ENCODE measurements around the gene ZNF791. TPM values are rescaled to one million over a fixed set of nuclear protein-coding genes. Genes with fewer than 3 reads are reported as not detected.
A peak's percentile ranks its signal among the peaks of the same experiment; 100 is the strongest.

The ZNF791 gene
- total and polyA plus RNA-seq, 2 of the 13 experiments (the other 11 are each of a cell fraction or from before 2014, with no cell fraction given): 12.8 to 17.4 TPM

- TF ChIP-seq IKZF4 (CRISPR knock-in tag; IDR thresholded peaks at IDR 0.05; ENCODE audit: borderline replicate concordance, low read depth, not compliant biosample characterization) (no peak), ZNF850 (CRISPR knock-in tag; conservative IDR thresholded peaks at IDR 0.05) (no peak)
These were observed 32.1 kb upstream of the ZNF791 start (continued) for GRCh38 chr19:12578641-12579040.

GRCh38 chr19:12580180-12580694 lies 30.5 kb upstream of the ZNF791 start:
- H3K4me1 ChIP-seq (ENCODE audit: insufficient read depth, low read length): peaks cover 31% of the 10 kb centered on the region
- 69% methylated on average over 11 of the region's 11 CpGs for WGBS (ENCODE audit: low lambda C conversion rate)
- H3K4me2 ChIP-seq (ENCODE audit: low read depth, low read length): no peak overlapping the region
- no peaks in the 10 kb centered on the region for H3K9me3 ChIP-seq (ENCODE audit: low read length)
- H3K27me3 ChIP-seq (ENCODE audit: control insufficient read depth in 1 of 2, insufficient read depth in 2 of 2, low read length in 2 of 2): no peaks in the 10 kb centered on the region
- H4K20me1 ChIP-seq (ENCODE audit: insufficient read depth, low read length): no peaks in the 10 kb centered on the region
- DNase-seq (ENCODE audit: low spot score) (peak; percentile 78), FAIRE-seq (no peak), ATAC-seq (no peak; the same call in 2 of the 3 replicates)
- no peak overlapping the region for H3K9ac ChIP-seq (ENCODE audit: insufficient read depth, low read depth, low read length)
- no peaks in the 10 kb centered on the region for H3K79me2 ChIP-seq (ENCODE audit: insufficient read depth, low read length)
- in situ Hi-C loops (cut with HindIII; ENCODE audit: extremely low pct_ligation_motif_present, low pct_unique_long_range_greater_than_20kb) (no loop called here), intact Hi-C loops (cut with micrococcal nuclease; ENCODE audit: unreplicated experiment) (no loop called here)
- peaks cover 4 to 29% of the 10 kb centered on the region in 2 experiments; a peak in 4 of 5 replicates for H3K36me3 ChIP-seq (replicated peaks in 1 of 2; ENCODE audit: control insufficient read depth in 1 of 2, insufficient read depth in 2 of 2, low read length in 2 of 2)
- no peak overlapping the region for H3K4me3 ChIP-seq (replicated peaks in 1 of 3; ENCODE audit: insufficient read depth in 1 of 3, low read depth in 2 of 3, low read length in 3 of 3)
- H2AFZ ChIP-seq (ENCODE audit: low read length): no peak overlapping the region
- peak overlapping the region; percentile 37 for H3K27ac ChIP-seq (ENCODE audit: extremely low read length, insufficient read depth, low read length)
- POLR2A ChIA-PET: interaction anchor here (1.1 kb wide), 1 partner anchor 31 kb away, joined by 4 read pairs; the partner anchor contains the start of genes ZNF490 and ZNF791
- BruUV-seq (replicated peaks): TSS peak; percentile 39
- CTCF ChIA-PET (ENCODE audit: low intra/inter-chr PET ratio, low total read pairs): no interaction called here
- TF ChIP-seq KAT2B (IDR thresholded peaks at IDR 0.05; ENCODE audit: borderline replicate concordance, low read depth, low read length) (no peak), FOSL1 (CRISPR knock-in tag; IDR thresholded peaks at IDR 0.05; ENCODE audit: borderline replicate concordance) (peak; percentile 76), SMARCC2 (IDR thresholded peaks at IDR 0.05) (no peak), PRMT3 (CRISPR knock-in tag; IDR thresholded peaks at IDR 0.05; ENCODE audit: borderline replicate concordance, low read depth) (no peak), ZNF552 (CRISPR knock-in tag; IDR thresholded peaks at IDR 0.05; ENCODE audit: borderline replicate concordance) (no peak), RBFOX2 (IDR thresholded peaks at IDR 0.05; ENCODE audit: low read depth, low read length) (no peak), ZBTB43 (CRISPR knock-in tag; conservative IDR thresholded peaks at IDR 0.05) (no peak), BRD4 (CRISPR knock-in tag; IDR thresholded peaks at IDR 0.05) (no peak), AGO1 (IDR thresholded peaks at IDR 0.05; ENCODE audit: low read depth, low read length, poor library complexity, severe bottlenecking) (no peak), PLSCR1 (CRISPR knock-in tag; IDR thresholded peaks at IDR 0.05; ENCODE audit: borderline replicate concordance) (no peak), NFE2L2 (IDR thresholded peaks at IDR 0.05; ENCODE audit: low read length) (no peak), ZBTB37 (CRISPR knock-in tag; IDR thresholded peaks at IDR 0.05) (no peak), PHF21A (CRISPR knock-in tag; IDR thresholded peaks at IDR 0.05) (no peak), KDM2A (CRISPR knock-in tag; IDR thresholded peaks at IDR 0.05; ENCODE audit: borderline replicate concordance, low read depth) (no peak), SRSF9 (IDR thresholded peaks at IDR 0.05; ENCODE audit: borderline replicate concordance, insufficient read depth, low read depth, low read length, poor library complexity, severe bottlenecking) (no peak), LCORL (IDR thresholded peaks at IDR 0.05) (no peak), LCORL (CRISPR knock-in tag; IDR thresholded peaks at IDR 0.05) (no peak), MZF1 (CRISPR knock-in tag; IDR thresholded peaks at IDR 0.05; ENCODE audit: borderline replicate concordance) (no peak), SMAD9 (CRISPR knock-in tag; IDR thresholded peaks at IDR 0.05) (no peak)
